ENCODE results near the gene TMEM182.

Gene TMEM182

DNA sequence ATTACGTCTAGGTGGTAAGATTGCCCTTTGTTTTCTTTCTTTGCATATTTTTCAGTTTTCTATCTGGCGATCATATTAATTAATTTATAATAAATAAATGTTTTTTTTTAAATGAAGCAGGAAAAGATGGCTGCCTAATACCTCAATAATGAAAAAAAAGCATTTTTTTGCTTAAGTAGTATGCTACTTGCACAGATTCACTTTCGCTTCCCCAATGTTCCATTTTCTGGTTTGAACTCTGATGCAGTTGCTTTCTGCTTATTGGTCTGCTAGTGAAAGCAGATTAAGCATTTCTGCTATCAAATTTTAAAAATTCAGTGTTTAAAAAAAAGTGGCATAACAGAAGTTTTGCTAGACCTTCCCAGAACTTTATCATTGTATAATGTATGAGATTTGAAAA, 11.9 kb upstream of the TMEM182 start:
- no peaks in the 10 kb centered on the region for H3K27me3 Mint-ChIP-seq
- H3K27ac Mint-ChIP-seq, result no peak overlapping the region
- no peaks in the 10 kb centered on the region for H3K9me3 Mint-ChIP-seq
- no peak overlapping the region for H3K4me3 Mint-ChIP-seq
- intact Hi-C loops (cut with micrococcal nuclease), result no loop called here
- peaks cover 5% of the 10 kb centered on the region for H3K4me1 Mint-ChIP-seq (ENCODE audit: low read depth)
- H3K36me3 Mint-ChIP-seq (ENCODE audit: low read depth), result no peaks in the 10 kb centered on the region

DNA sequence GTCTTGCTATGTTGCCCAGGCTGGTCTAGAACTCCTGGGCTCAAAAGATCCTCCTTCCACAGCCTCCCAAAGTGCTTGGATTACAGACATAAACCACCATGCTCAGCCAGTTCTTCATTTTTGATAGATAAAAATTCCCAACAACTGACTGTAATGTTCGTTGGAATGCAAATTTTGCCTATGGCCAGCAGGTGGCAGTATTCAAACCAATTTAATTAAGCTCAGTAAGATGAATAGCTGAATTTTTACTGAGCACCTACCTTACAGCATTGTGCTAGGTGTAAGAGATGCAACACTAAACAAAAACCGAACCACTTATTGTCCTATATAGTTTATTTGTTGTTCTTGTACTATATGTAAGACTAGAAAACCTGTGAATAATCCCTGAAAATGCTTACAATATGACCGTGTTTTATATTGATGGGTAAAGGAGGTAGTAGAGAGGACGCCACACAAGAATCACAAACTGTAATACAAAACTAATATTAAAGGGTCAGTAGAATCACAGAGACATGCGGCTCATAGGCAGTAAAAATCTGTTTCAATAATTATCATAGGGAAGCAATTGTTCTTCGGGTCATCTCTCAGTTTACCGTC, 8.2 kb upstream of the TMEM182 start:
- H3K4me3 Mint-ChIP-seq, result no peak overlapping the region
- H3K9me3 Mint-ChIP-seq, result peaks cover 6% of the 10 kb centered on the region
- H3K36me3 Mint-ChIP-seq (ENCODE audit: low read depth), result no peaks in the 10 kb centered on the region
- intact Hi-C loops (cut with micrococcal nuclease), result loop anchor here (1.0 kb wide), 1 partner anchor 53 kb away; no protein-coding TSS in a partner anchor
- no peak overlapping the region for H3K27ac Mint-ChIP-seq
- H3K4me1 Mint-ChIP-seq (ENCODE audit: low read depth), result peaks cover 5% of the 10 kb centered on the region
- H3K27me3 Mint-ChIP-seq, result no peaks in the 10 kb centered on the region

DNA sequence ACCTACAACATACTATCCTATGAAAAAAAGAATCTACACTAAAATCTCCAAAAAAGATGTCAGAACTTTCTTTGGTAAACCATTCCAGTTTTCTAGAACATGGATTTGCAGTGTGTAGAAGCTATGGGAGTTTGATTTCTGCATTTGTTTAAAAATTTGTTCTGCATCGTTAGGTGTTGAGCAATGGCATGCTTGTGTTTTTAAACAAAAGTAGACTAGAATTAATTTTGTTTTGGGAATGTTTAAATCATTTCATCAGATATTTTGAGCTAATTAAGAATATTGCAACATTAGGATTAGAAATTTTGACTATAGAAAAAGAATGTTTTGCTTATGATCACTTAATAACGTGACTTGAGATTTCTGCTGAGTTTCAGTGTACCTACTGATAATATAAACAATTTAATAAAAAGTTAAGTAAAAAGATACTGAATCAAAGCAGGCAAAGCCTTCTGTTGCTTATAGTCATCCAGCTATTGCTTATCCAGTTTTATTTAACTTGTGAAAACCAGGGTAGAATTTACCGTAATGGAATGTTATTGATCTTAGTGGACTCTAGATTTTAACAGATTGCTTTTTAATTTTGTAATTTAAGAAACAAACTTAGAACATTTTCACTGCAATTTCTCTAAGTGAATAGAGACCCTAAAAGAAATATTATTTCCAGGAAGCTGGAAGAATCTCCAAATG, 7.2 kb upstream of the TMEM182 start:
- H3K27ac Mint-ChIP-seq, result no peak overlapping the region
- intact Hi-C loops (cut with micrococcal nuclease), result no loop called here
- no peak overlapping the region for H3K4me3 Mint-ChIP-seq
- no peaks in the 10 kb centered on the region for H3K36me3 Mint-ChIP-seq (ENCODE audit: low read depth)
- H3K9me3 Mint-ChIP-seq, result peaks cover 6% of the 10 kb centered on the region
- peaks cover 5% of the 10 kb centered on the region for H3K4me1 Mint-ChIP-seq (ENCODE audit: low read depth)
- H3K27me3 Mint-ChIP-seq, result no peaks in the 10 kb centered on the region

DNA sequence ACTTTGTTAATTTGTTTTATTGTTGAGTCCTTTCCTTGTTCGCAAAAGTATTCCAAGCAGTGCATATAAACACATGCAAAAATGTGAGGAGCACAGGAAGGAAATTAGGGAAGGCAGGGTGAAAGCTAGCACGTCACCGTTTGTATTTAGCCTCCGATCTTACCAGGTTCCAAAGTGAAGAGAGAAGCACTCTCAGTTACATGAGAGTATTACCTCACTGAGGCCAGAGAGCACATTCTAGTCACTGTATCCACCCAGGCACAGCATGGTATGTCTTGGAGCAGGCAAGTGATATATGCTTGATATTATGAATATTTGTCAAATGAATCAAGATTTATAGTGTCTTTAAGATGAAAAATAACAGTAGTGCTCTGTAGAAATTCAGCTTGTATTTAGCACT, 6.5 kb upstream of the TMEM182 start:
- intact Hi-C loops (cut with micrococcal nuclease), result no loop called here
- Mint-ChIP-seq H3K27ac (no peak overlapping the region), H3K4me1 (ENCODE audit: low read depth) (peaks cover 2% of the 10 kb centered on the region), H3K9me3 (peaks cover 6% of the 10 kb centered on the region), H3K4me3 (no peak overlapping the region), H3K27me3 (no peaks in the 10 kb centered on the region), H3K36me3 (ENCODE audit: low read depth) (no peaks in the 10 kb centered on the region)

DNA sequence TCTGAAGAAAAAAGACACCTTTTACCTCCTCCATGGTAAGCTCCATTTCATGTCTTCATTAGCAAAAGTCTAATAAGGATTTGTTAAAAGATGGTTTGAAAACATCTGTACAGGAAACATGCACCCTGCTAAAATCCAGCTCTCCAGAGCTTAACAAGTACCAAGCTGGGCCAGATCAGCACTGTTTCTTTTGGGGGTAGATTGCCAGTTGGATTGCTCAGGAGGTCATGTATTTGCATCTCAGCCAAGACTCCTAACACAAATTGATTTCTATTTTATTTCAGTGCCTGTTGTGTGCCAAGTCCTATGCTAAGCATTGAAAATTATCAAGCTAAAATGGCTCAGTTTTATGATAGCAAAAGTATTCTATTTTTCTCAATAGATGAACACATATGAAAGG, 3.4 kb upstream of the TMEM182 start:
- H3K4me1 Mint-ChIP-seq (ENCODE audit: low read depth), result no peaks in the 10 kb centered on the region

DNA sequence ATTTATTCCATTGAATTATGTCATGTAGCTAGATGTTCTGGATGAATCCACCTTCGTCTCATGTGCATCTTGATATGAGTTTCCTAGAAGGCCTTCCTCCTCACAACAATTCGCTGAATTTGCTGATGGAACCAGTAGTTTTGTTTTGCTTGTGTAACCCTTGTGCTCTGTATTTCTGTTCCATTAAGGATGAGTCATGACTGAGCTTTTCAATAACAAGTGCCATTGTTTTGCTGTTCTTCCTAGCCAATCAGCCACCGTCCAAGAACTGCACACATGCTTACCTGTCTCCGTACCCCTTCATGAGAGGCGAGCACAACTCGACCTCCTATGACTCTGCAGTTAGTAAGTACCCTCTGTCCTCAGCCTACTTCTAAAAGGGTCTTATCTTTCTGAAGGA, 2.3 kb downstream of the TMEM182 start:
- Mint-ChIP-seq H3K4me1 (ENCODE audit: low read depth) (no peaks in the 10 kb centered on the region), H3K27ac (no peak overlapping the region), H3K27me3 (no peaks in the 10 kb centered on the region), H3K36me3 (ENCODE audit: low read depth) (no peaks in the 10 kb centered on the region), H3K4me3 (no peak overlapping the region), H3K9me3 (no peaks in the 10 kb centered on the region)
- intact Hi-C loops (cut with micrococcal nuclease), result no loop called here

More for the DNA sequence above, 3.4 kb upstream of the TMEM182 start:
- Mint-ChIP-seq H3K27me3 (no peaks in the 10 kb centered on the region), H3K36me3 (ENCODE audit: low read depth) (no peaks in the 10 kb centered on the region), H3K9me3 (peaks cover 6% of the 10 kb centered on the region), H3K4me3 (no peak overlapping the region), H3K27ac (no peak overlapping the region)
- intact Hi-C loops (cut with micrococcal nuclease), result no loop called here

DNA sequence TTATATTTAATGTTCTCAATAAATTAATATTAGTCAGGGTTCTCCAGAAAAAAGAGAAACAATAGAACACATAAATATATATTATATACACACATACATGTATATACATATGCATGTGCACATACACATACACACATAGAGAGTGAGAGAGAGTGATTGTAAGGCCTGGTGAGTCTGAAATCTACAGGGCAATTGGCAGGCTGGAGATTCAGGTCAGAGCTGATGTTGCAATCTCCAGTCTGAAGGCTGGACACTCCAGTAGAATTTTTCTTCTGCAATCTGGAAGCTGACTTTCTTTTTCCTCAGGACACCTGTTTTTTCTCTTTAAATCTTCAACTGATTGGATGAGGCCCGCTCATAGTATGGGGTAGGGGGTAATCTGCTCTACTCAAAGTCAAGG, 3.2 kb downstream of the TMEM182 start:
- H3K36me3 Mint-ChIP-seq (ENCODE audit: low read depth), result no peaks in the 10 kb centered on the region
- H3K4me1 Mint-ChIP-seq (ENCODE audit: low read depth), result no peaks in the 10 kb centered on the region
- no peak overlapping the region for H3K27ac Mint-ChIP-seq
- no peaks in the 10 kb centered on the region for H3K27me3 Mint-ChIP-seq
- H3K4me3 Mint-ChIP-seq, result no peak overlapping the region
- H3K9me3 Mint-ChIP-seq, result no peaks in the 10 kb centered on the region
- intact Hi-C loops (cut with micrococcal nuclease), result no loop called here

DNA sequence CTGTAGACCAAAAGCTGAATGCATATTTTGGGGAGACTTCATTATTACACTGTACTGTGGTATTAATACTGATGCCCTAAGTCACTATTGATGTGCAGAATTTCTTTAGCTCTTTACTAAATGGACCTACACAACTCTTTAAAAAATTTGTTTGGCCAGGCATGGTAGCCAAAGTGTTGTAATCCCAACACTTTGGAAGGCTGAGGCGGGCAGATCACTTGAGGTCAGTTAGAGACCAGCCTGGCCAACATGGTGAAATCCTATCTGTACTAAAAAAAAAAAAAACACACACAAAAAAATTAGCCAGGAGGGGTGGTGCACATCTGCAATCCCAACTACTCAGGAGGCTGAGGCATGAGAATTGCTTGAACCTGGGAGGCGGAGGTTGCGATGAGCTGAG, 6.4 kb downstream of the TMEM182 start:
- Mint-ChIP-seq H3K4me3 (no peak overlapping the region), H3K4me1 (ENCODE audit: low read depth) (no peaks in the 10 kb centered on the region), H3K27ac (no peak overlapping the region), H3K9me3 (no peaks in the 10 kb centered on the region), H3K27me3 (no peaks in the 10 kb centered on the region), H3K36me3 (ENCODE audit: low read depth) (no peaks in the 10 kb centered on the region)
- intact Hi-C loops (cut with micrococcal nuclease), result no loop called here

DNA sequence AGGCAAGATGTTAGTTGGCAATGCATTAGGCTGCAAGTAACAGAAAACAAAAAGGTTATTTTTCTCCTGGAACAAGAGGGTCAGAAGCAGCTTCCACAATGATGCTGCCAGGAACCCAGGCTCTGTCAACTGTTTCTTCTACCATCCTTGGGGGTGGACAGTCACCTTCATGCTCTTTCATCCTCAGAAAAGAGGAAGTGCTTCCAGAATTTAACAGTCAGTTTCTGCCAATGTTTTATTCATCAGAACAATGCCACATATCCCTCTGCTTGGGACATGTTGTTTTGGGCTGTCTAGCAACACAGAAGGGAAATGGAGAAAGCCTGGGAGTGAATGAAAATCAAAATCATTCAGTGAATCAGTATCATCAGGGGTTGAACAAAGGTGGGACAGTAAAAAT, 7.1 kb downstream of the TMEM182 start:
- Mint-ChIP-seq H3K27me3 (no peaks in the 10 kb centered on the region), H3K4me1 (ENCODE audit: low read depth) (no peaks in the 10 kb centered on the region), H3K27ac (no peak overlapping the region), H3K4me3 (no peak overlapping the region), H3K9me3 (no peaks in the 10 kb centered on the region), H3K36me3 (ENCODE audit: low read depth) (no peaks in the 10 kb centered on the region)
- intact Hi-C loops (cut with micrococcal nuclease), result no loop called here

DNA sequence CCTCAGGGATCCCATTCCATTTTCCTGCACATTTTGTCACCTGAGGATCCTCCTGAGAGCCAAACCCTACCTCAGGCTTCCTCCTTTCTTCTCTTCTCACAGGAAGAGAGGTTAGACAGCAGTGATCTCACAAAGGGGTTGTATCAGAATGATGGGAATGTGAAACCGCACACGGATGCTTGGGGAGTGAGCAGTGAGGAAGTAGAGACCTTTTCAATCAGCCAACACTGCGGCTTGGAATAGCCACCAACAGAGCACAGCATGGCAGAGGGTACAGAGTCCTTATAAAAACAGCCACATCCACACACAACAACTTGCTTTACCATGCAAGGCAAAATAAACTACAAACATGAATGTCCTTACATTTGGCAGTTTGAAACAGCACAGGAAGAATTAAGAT, 8.7 kb downstream of the TMEM182 start:
- Mint-ChIP-seq H3K36me3 (ENCODE audit: low read depth) (no peaks in the 10 kb centered on the region), H3K27ac (no peak overlapping the region), H3K4me3 (no peak overlapping the region), H3K9me3 (no peaks in the 10 kb centered on the region), H3K27me3 (no peaks in the 10 kb centered on the region), H3K4me1 (ENCODE audit: low read depth) (no peaks in the 10 kb centered on the region)
- intact Hi-C loops (cut with micrococcal nuclease), result no loop called here

DNA sequence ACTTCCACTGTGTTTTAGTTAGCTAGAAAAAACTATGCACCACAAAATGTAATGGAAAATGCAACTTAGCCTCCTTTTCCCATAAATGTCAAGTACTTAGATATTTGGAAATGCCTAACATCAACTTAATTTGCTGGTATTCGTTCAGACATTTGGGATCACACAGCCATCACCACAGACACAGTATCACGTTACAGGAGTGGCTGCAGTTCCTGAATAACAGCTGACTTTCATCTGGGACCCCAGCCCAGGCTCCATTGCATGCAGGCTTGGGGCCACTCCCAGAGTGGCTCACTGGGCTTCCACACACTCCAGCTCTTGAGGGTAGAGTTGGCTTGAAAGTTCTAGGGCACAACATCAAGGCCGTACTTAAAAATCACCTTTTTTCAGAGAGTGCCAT, 9.3 kb downstream of the TMEM182 start:
- H3K27ac Mint-ChIP-seq, result no peak overlapping the region
- no peaks in the 10 kb centered on the region for H3K27me3 Mint-ChIP-seq
- H3K36me3 Mint-ChIP-seq (ENCODE audit: low read depth), result no peaks in the 10 kb centered on the region
- intact Hi-C loops (cut with micrococcal nuclease), result no loop called here
- H3K4me1 Mint-ChIP-seq (ENCODE audit: low read depth), result no peaks in the 10 kb centered on the region
- H3K4me3 Mint-ChIP-seq, result no peak overlapping the region
- H3K9me3 Mint-ChIP-seq, result no peaks in the 10 kb centered on the region

DNA sequence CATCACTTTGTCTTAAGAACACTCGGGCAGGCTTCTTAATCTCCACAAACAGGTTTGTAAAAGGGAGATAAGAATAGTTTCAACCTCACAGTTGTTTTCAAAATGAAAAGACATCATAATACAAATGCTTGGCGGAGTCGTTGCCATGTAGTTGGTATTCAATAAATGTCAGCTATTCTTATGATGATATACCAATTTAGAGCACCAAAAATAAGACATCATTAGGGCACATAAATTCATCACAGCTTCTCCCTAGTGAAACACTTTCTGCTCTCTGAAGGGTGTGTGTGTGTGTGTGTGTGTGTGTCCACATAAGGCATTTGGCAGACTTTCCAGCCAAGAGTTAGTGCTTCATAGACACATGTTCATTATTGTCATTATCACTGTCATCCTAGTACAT, 10.8 kb downstream of the TMEM182 start:
- Mint-ChIP-seq H3K9me3 (no peaks in the 10 kb centered on the region), H3K27ac (no peak overlapping the region), H3K27me3 (no peaks in the 10 kb centered on the region), H3K4me3 (no peak overlapping the region), H3K36me3 (ENCODE audit: low read depth) (no peaks in the 10 kb centered on the region), H3K4me1 (ENCODE audit: low read depth) (no peaks in the 10 kb centered on the region)
- intact Hi-C loops (cut with micrococcal nuclease), result no loop called here

DNA sequence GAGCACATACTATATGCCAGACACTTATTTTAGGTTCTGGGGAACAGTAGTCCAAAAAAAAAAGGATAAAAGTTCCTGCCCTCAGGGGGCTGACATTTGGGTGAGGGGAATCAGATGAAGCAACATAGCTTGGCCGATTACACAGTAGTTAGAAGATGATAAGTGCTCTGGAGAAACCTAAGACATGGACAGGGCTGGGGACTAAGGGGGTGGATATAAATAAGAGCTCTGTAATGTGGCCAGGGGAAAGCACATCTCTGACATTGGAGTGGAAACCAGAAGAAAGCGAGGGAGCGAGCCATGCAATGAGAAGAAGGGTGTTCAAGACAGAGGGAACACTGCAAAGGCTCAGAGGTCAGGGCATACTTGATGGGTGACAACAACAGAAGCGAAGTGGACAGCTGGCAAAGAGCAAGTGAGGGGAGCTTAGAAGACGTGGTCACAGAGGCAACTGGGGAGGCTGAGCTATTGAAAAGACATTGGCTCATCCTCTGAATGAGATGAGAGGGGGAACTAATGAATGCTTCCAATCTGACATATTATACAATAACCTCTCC, 11.4 kb downstream of the TMEM182 start:
- intact Hi-C loops (cut with micrococcal nuclease), result no loop called here
- no peaks in the 10 kb centered on the region for H3K27me3 Mint-ChIP-seq
- no peak overlapping the region for H3K4me3 Mint-ChIP-seq
- no peak overlapping the region for H3K27ac Mint-ChIP-seq
- no peaks in the 10 kb centered on the region for H3K4me1 Mint-ChIP-seq (ENCODE audit: low read depth)
- H3K9me3 Mint-ChIP-seq, result no peaks in the 10 kb centered on the region
- H3K36me3 Mint-ChIP-seq (ENCODE audit: low read depth), result no peaks in the 10 kb centered on the region

DNA sequence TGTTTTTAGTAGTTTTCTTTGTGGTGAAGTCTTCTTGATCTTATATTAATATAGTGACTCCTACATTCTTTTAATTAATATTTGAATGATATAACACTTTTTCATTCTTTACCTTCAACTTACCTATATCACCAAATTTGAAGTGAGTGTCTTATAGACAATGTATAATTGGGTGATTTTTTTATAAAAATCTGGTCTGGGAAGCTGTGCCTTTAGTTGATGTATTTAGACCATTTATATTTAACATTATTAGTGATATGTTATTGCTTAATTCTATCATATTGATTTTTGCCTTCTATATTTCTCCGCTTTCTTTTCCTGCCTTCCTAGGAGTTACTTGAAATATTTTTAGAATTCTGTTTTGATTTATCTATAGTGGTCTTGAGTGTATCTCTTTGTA, 16.4 kb downstream of the TMEM182 start:
- no peaks in the 10 kb centered on the region for H3K4me1 Mint-ChIP-seq (ENCODE audit: low read depth)

DNA sequence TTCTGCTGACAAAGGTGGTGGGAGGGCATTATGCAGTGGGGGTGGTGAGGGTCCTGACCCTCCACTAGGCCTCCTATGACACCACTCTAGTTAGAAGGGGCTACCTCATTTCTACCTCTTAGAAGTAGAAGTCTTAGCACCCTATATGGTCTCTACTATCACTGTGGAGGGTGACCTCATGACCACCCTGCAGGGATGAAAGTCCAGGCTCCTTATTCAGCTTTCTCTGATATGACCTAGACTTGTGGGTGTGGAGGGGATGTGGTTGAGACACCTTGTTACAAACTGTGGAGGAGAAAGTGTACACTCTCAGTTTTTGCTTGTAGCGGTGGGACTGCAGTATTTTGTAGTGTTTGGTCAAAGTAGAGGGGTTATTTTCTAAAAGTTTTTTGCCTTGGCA, 18.6 kb downstream of the TMEM182 start:
- no peak overlapping the region for H3K4me3 Mint-ChIP-seq
- H3K9me3 Mint-ChIP-seq, result no peaks in the 10 kb centered on the region
- no peaks in the 10 kb centered on the region for H3K36me3 Mint-ChIP-seq (ENCODE audit: low read depth)
- no peak overlapping the region for H3K27ac Mint-ChIP-seq
- intact Hi-C loops (cut with micrococcal nuclease), result no loop called here
- no peaks in the 10 kb centered on the region for H3K4me1 Mint-ChIP-seq (ENCODE audit: low read depth)
- H3K27me3 Mint-ChIP-seq, result no peaks in the 10 kb centered on the region

More for the DNA sequence above, 16.4 kb downstream of the TMEM182 start:
- H3K4me3 Mint-ChIP-seq, result no peak overlapping the region
- no peak overlapping the region for H3K27ac Mint-ChIP-seq
- no peaks in the 10 kb centered on the region for H3K27me3 Mint-ChIP-seq
- no peaks in the 10 kb centered on the region for H3K9me3 Mint-ChIP-seq
- intact Hi-C loops (cut with micrococcal nuclease), result no loop called here
- no peaks in the 10 kb centered on the region for H3K36me3 Mint-ChIP-seq (ENCODE audit: low read depth)

Measured in dendritic cell treated with granulocyte-macrophage colony-stimulating factor and Interleukin-4, amounts not matched to agents 40 ng/mL and 50 ng/mL, for 4 days (primary cell).